ENCODE measurements around the gene ZNF789.
A peak's percentile ranks its signal among the peaks of the same experiment; 100 is the strongest.
"Not testable (repeated sequence)": the region's sequence is repeated elsewhere in the genome, so short reads cannot be mapped to it uniquely, and the experiment has no call there.

The ZNF789 gene

GRCh38 chr7:99472561-99473314 lies at the start of gene ZNF789:
ZNF789 (plus strand) TSS chr7:99472890; CDS start chr7:99476457, 3,567 bp downstream.
- peak; percentile 99 for DNase-seq

- no peak for DNase-seq
Measured at GRCh38 chr7:99424932-99425730, 47.6 kb upstream of the ZNF789 start.

GRCh38 chr7:99428972-99429566 lies 43.6 kb upstream of the ZNF789 start:
- DNase-seq = no peak

GRCh38 chr7:99429756-99430155 lies 42.9 kb upstream of the ZNF789 start:
- DNase-seq = no peak

GRCh38 chr7:99431756-99432540 lies 40.7 kb upstream of the ZNF789 start:
- not testable (repeated sequence) for DNase-seq

GRCh38 chr7:99433158-99433557 lies 39.5 kb upstream of the ZNF789 start:
- no peak for DNase-seq

GRCh38 chr7:99437946-99438572 lies 34.6 kb upstream of the ZNF789 start:
- no peak for DNase-seq

GRCh38 chr7:99438573-99439480 lies 33.9 kb upstream of the ZNF789 start, which contains the start of the genes CPSF4 and PTCD1:
CPSF4 (plus strand) TSS chr7:99438943; CDS start chr7:99439083, 140 bp downstream.
PTCD1 (minus strand) TSS chr7:99438798; CDS start chr7:99435242, 3,556 bp downstream.
- DNase-seq = peak; percentile 94

- DNase-seq = no peak
Measured at GRCh38 chr7:99440195-99440594, 32.5 kb upstream of the ZNF789 start.

GRCh38 chr7:99446096-99446495 lies 26.6 kb upstream of the ZNF789 start:
- no peak for DNase-seq

GRCh38 chr7:99447943-99448342 lies 24.7 kb upstream of the ZNF789 start:
- DNase-seq = no peak

GRCh38 chr7:99448855-99449254 lies 23.8 kb upstream of the ZNF789 start:
- DNase-seq = no peak

GRCh38 chr7:99449326-99449725 lies 23.4 kb upstream of the ZNF789 start:
- no peak for DNase-seq

GRCh38 chr7:99451936-99452335 lies 20.8 kb upstream of the ZNF789 start:
- DNase-seq = no peak

- no peak for DNase-seq
Measured at GRCh38 chr7:99452541-99452940, 20.1 kb upstream of the ZNF789 start.

GRCh38 chr7:99453105-99453504 lies 19.6 kb upstream of the ZNF789 start:
- no peak for DNase-seq

- no peak for DNase-seq
Measured at GRCh38 chr7:99455874-99456273, 16.8 kb upstream of the ZNF789 start.

- no peak for DNase-seq
Measured at GRCh38 chr7:99456288-99456687, 16.4 kb upstream of the ZNF789 start.

- DNase-seq = no peak
Measured at GRCh38 chr7:99457050-99457649, 15.5 kb upstream of the ZNF789 start.

GRCh38 chr7:99457650-99458493 lies 14.8 kb upstream of the ZNF789 start:
- no peak for DNase-seq

Data from stimulated activated CD4-positive, alpha-beta T cell treated with anti-CD3 and anti-CD28 coated beads, Interleukin-4, amount 100 ng/mL, for 24 hours (primary cell).